Astrocyte of the spinal cord (primary cell): ENCODE results near the gene RNF32.

ENCODE experiments used
- DNase-seq: peaks from one replicate; pipeline ENCODE4 v3.0.0; 2011; ENCODE audit warnings: low read depth, low spot score
- H3K4me3 ChIP-seq: 2 replicates; pipeline ENCODE4 v1.5.1; 2011; ENCODE audit warnings: low read depth, mild to moderate bottlenecking, low read length, moderate library complexity
- in situ Hi-C: cut with HindIII; loops from 2 replicates; pipeline ENCODE4 v1.10.0; 2017; ENCODE audit warnings: low sequenced_read_pairs
- TF ChIP-seq, protein P1 (sequence below): IDR thresholded peaks from 2 replicates; pipeline ENCODE4 v1.5.1; 2012; ENCODE audit warnings: low read depth, mild to moderate bottlenecking, low read length, inconsistent platforms

RNF32 gene

DNA sequence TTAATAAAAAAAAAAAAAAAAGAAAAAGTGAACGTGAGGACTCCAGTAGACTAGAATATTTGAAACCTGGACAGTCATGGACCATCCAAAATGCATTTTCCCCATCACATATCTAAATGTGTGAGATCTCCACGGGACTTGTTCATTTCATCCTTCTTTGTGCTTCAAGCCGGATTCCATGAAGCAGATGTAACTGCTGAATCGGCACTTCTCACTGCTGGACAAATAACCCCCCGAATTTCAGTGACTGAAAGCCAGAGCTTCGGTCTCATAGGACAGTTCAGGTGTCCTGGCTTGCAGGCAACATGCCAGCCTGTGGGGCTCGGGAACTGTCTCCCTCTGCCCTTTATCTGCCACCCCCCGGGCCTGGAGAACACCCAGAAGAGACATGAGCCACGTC lies 33.3 kb downstream of the RNF32 start:
- no peak overlapping the region for H3K4me3 ChIP-seq
- TF ChIP-seq, protein P1, sequence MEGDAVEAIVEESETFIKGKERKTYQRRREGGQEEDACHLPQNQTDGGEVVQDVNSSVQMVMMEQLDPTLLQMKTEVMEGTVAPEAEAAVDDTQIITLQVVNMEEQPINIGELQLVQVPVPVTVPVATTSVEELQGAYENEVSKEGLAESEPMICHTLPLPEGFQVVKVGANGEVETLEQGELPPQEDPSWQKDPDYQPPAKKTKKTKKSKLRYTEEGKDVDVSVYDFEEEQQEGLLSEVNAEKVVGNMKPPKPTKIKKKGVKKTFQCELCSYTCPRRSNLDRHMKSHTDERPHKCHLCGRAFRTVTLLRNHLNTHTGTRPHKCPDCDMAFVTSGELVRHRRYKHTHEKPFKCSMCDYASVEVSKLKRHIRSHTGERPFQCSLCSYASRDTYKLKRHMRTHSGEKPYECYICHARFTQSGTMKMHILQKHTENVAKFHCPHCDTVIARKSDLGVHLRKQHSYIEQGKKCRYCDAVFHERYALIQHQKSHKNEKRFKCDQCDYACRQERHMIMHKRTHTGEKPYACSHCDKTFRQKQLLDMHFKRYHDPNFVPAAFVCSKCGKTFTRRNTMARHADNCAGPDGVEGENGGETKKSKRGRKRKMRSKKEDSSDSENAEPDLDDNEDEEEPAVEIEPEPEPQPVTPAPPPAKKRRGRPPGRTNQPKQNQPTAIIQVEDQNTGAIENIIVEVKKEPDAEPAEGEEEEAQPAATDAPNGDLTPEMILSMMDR = no peak
- no peak for DNase-seq
- in situ Hi-C loops = no loop called here

DNA sequence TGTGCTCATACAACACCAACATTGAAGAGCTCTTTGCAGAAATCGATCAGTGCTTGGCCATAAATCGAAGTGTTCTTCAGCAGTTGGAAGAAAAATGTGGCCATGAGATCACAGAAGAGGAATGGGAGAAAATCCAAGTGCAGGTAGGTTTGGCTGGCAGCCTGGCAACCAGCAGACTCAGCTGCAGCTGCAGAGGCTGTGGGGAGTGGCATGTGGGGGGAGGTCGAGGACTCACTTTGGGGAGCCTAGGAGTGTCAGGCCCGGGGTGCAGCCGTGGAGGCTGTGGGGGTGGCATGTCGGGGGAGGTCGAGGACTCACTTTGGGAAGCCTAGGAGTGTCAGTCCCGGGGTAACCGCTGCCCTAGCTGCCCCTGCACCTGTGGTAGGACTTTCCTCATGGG lies 35.1 kb downstream of the RNF32 start:
- in situ Hi-C loops = no loop called here
- DNase-seq = no peak
- TF ChIP-seq, protein P1 = no peak
- no peak overlapping the region for H3K4me3 ChIP-seq

DNA sequence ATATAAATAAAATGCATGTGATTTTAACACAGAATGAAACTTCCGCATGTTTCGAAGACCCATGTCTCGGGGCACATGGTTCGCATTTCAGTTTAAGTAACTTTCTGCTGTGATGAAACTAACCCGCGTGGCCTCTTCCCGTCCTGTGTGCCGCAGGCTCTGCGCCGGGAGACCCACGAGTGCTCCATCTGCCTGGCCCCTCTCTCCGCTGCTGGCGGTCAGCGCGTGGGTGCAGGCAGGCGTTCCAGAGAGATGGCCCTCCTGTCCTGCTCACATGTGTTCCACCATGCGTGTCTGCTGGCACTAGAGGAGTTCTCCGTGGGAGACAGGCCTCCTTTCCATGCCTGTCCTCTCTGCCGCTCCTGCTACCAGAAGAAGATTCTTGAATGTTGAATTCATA lies 35.7 kb downstream of the RNF32 start:
- in situ Hi-C loops = no loop called here
- DNase-seq = no peak
- TF ChIP-seq, protein P1 = no peak
- no peak overlapping the region for H3K4me3 ChIP-seq

DNA sequence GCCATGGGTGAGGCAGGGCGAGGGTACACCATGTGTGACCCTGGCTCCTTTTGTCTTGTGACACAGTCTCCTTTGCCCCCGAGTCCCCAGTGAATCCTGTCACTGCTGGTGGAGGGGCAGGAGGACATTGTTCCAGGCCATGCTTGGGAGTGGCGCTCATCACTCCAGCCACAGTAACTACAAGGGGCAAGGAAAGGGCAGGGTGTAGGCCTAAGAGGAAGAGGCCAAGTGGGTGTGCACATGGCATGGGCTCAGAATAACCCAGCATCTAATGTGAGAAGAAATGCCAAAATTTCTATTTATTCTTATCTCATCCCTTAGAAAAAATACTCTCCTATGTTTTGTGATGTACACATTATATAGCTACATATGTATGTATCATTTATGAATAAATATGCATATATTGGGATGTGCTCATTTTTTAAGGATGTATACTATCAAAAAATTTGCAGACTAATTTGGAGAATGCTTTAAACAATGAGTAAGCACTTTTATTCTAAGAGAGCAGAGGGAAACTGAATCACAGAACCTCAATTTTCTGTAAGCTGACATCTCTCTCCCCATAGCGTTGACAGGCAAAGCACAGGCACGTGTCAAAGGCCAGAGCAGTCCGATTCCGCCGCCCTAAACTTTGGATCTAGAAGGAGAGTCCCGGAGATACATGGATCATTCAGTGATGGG lies 36.9 kb downstream of the RNF32 start:
- DNase-seq = no peak
- in situ Hi-C loops = no loop called here
- no peak overlapping the region for H3K4me3 ChIP-seq
- TF ChIP-seq, protein P1 = no peak

DNA sequence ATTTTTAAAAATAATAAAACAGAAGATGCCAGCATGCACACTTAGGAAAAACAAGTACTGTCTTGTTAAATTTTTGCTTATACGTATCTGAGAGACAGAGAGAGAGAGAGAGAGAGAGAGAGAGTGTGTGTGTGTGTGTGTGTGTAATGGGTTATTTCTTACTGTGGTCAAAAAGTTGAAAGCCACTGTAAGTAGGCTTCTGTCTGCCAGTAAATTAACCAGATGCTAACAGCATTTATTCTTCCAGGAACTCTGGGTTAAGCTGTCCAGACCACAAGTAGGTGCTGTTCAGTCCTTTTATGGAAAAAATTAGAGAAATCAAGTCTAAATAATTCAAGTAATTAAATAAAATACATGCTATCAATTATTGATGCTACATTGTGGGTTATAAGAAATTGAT lies 39.7 kb downstream of the RNF32 start:
- in situ Hi-C loops = no loop called here
- TF ChIP-seq, protein P1 = no peak
- peak; percentile 79 for DNase-seq
- no peak overlapping the region for H3K4me3 ChIP-seq

DNA sequence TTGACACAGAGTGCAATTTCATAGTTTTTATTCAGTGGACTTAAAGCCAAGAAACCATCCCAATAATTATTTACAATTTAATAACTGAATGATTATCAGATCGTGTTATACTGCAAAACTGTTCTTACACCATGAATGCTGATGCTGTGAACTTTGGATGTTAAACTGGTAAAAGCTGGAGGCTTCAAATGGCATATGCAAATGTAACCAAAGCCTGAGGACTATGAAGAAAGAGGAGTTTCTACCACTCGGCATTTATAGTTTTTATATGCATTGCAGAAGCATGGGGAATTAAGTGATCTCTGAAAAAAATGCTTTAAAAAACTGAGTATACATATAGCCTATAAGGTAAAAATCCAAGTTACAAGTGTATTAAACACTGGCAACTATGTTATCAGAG lies 42.4 kb downstream of the RNF32 start:
- no peak for DNase-seq
- H3K4me3 ChIP-seq = no peak overlapping the region
- TF ChIP-seq, protein P1 = no peak
- in situ Hi-C loops = no loop called here
